A673 (cell line): ENCODE data around the gene CEACAM16.

Source experiments
- CTCF ChIP-seq: fragments of 300-800, 200-600 bp; sonication (generic); conservative IDR thresholded peaks from 2 replicates; pipeline ENCODE4 v1.5.1; 2017; ENCODE audit warnings: low read depth, mild to moderate bottlenecking, antibody characterized with exemption, low read length, moderate library complexity, mixed read lengths
- EZH2 ChIP-seq: fragments of 200-600 bp; sonication (generic); IDR thresholded peaks from 2 replicates; pipeline ENCODE4 v1.6.1; 2017; ENCODE audit warnings: borderline replicate concordance, low read depth, mild to moderate bottlenecking, mixed read lengths, antibody characterized with exemption, low read length; ENCODE audit not compliant: poor library complexity, severe bottlenecking

DNA sequence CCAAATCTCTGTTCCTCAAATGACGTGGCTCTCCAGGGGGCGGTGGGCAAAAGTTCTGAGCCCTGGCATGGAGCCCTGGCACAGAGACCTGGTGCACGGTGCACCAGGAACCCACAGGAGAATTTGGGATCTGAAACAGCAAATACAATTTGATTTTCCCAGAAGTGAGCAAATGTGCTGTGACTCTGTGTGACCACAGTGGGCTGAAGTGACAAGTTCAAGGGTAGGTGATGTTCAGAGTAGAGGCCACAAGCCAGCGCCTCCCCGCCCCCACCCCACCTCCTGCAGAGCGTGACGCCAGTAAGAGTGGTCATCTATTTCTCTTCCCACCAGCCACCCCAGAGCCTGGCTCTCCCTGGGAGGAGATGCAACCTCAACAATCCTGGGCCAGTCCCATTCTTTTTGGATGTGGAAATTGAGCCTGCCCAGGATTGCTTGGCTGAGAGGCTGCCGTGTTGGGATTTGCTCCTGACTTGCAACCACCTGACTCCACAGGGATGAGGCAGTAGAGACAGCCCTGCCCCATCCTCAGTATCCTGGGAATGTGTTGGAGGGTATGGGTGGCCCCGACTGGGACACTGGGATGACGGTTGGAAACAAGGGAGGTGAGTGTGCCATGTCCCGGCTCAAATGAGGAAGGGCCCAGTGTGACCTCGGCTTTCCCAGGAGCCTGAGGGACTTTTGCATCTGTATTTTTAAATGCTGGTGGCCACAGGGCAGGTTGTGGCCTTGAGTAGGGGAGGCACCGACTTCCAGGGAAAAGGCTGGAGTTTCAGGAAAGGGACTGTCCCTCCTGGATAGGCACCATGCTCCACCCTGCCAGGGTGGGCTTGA is 38.5 kb downstream of the CEACAM16 start:
- TF ChIP-seq CTCF, result no peak
- TF ChIP-seq EZH2, result no peak
